Measurements from ENCODE around the gene MNDA. TPM values are rescaled to one million over a fixed set of nuclear protein-coding genes. Genes with fewer than 3 reads are reported as not detected.

MNDA gene
- total and polyA plus RNA-seq, 8 donors: 5.1 to 82.3 (median 6.6) TPM

DNA sequence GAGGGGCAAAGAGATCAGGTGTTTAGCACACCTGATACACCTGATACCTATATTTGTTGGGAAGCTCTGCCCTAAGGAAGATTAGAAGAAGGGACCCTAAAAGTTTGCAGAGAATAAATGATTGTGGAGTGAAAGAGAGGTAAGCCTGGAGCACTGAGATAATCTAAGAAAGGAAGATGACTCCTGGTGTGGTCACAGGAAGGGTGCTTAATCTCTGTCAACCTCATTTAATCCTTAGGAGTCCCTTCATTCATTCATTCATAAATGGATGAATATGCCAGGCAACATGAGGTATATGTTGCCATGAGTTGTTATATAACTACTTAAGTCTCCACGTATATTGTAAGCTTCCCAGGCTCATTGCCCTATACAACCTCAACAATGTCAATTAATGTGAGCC is 16.2 kb upstream of the MNDA start:
- no peak for DNase-seq
- TF ChIP-seq, protein P1, sequence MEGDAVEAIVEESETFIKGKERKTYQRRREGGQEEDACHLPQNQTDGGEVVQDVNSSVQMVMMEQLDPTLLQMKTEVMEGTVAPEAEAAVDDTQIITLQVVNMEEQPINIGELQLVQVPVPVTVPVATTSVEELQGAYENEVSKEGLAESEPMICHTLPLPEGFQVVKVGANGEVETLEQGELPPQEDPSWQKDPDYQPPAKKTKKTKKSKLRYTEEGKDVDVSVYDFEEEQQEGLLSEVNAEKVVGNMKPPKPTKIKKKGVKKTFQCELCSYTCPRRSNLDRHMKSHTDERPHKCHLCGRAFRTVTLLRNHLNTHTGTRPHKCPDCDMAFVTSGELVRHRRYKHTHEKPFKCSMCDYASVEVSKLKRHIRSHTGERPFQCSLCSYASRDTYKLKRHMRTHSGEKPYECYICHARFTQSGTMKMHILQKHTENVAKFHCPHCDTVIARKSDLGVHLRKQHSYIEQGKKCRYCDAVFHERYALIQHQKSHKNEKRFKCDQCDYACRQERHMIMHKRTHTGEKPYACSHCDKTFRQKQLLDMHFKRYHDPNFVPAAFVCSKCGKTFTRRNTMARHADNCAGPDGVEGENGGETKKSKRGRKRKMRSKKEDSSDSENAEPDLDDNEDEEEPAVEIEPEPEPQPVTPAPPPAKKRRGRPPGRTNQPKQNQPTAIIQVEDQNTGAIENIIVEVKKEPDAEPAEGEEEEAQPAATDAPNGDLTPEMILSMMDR (IDR thresholded peaks at IDR 0.05): no peak
- Histone ChIP-seq H3K4me1 (peaks cover 0 to 63% of the 10 kb centered on the region in 2 donors), H3K4me3 (no peak overlapping the region), H3K27ac (no peak overlapping the region), H3K36me3 (no peaks in the 10 kb centered on the region), H3K9me3 (no peaks in the 10 kb centered on the region), H3K27me3 (no peaks in the 10 kb centered on the region)
- intact Hi-C loops (cut with DNase I): no loop called here
- no peak for ATAC-seq

DNA sequence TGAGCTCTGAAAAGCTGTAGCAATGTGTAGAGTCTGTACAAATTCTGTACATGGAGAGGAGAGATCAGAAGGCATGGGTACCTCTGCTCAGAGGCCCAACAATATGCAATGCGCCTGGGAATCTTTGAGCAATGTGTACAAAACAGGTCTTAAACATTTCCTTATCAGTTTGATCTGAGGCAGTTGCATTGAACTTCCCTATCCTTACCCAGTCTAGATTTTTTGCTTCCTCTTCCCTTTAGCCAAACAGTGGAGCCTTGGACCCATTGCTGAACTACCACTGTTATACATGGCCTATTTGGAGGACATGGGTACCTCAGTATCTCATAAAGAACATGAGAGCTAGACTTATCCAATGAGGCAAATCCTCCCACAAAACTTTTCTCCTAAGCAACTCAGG is 12.6 kb upstream of the MNDA start:
- DNase-seq: no peak
- TF ChIP-seq, protein P1 (IDR thresholded peaks at IDR 0.05): no peak
- H3K4me1 ChIP-seq: peaks cover 0 to 37% of the 10 kb centered on the region in 2 donors
- intact Hi-C loops (cut with DNase I): no loop called here
- peak overlapping the region; percentile 37 to 78 for H3K27ac ChIP-seq
- no peak overlapping the region for H3K4me3 ChIP-seq
- no peaks in the 10 kb centered on the region for H3K27me3 ChIP-seq
- H3K9me3 ChIP-seq: no peaks in the 10 kb centered on the region
- ATAC-seq: peak; percentile 46
- H3K36me3 ChIP-seq: no peaks in the 10 kb centered on the region

DNA sequence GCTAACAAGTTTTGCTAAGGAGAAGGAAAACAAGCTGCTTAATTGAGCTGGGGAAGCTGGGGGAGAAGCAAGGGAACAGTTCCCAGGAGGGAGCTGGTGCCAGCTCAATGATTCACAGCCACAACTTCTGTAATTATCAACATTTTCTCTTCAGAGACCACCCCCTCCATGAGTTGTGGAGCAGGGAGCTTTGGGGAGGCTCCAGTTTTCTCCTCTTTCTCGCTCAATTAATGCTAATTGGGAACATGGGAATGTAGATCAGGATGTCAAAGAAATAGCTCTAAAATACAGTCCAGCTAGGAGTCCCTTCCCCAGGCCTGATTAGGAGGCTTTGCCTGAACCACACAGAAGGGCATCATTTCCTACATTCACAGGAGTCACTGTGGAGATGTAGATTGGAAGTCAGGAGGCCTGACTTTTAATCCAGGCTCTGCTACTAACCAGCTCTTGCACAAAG is 12.1 kb upstream of the MNDA start:
- H3K4me1 ChIP-seq: peaks cover 0 to 32% of the 10 kb centered on the region in 2 donors
- no peaks in the 10 kb centered on the region for H3K9me3 ChIP-seq
- intact Hi-C loops (cut with DNase I): no loop called here
- H3K36me3 ChIP-seq: no peaks in the 10 kb centered on the region
- no peaks in the 10 kb centered on the region for H3K27me3 ChIP-seq
- H3K4me3 ChIP-seq: no peak overlapping the region
- TF ChIP-seq, protein P1 (IDR thresholded peaks at IDR 0.05): no peak
- peak; percentile 62 for ATAC-seq
- no peak for DNase-seq
- H3K27ac ChIP-seq: peak overlapping the region; percentile 37 to 78

DNA sequence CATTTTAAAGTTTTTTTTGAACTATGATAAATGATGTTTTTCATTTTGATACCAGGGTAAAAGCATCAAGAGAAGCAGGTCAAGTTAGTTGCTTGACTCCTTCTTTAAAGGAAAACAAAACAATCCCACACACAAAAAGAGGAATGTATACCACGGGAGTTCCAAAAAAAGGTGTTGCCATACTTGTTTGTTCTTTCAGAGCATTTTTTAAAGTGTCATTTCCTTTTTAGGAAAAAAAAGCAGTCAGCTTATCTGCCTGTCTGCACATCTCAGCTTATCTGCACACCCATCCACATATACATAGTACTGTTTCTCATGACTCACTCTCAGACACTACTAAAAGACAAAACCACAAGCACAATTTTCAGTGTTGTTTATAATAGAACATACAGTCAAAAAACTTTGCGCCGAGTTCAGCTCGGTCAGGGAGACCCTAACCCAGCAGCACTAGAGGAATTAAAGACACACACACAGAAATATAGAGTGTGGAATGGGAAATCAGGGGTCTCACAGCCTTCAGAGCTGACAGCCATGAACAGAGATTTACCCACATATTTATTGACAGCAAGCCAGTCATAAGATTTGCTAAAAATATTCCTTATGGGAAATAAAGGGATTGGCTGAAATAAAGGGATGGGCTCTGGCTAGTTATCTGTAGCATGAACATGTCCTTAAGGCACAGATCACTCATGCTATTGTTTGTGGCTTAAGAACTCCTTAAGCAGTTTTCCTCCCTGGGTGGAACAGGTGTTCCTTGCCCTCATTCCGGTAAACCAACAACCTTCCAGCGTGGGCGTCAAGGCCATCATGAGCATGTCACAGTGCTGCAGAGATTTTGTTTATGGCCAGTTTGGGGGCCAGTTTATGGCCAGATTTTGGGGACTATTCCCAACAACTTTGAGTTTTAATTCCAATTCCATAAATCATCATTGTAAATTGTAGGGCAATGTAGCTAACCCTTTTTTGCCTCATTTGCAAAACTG is 11.4 kb upstream of the MNDA start:
- TF ChIP-seq, protein P1 (IDR thresholded peaks at IDR 0.05): no peak
- H3K36me3 ChIP-seq: no peaks in the 10 kb centered on the region
- peak; percentile 65 for ATAC-seq
- H3K9me3 ChIP-seq: no peaks in the 10 kb centered on the region
- no peaks in the 10 kb centered on the region for H3K27me3 ChIP-seq
- H3K27ac ChIP-seq: peak overlapping the region; percentile 37 to 78
- H3K4me1 ChIP-seq: peaks cover 0 to 32% of the 10 kb centered on the region in 2 donors
- intact Hi-C loops (cut with DNase I): no loop called here
- H3K4me3 ChIP-seq: no peak overlapping the region
- no peak for DNase-seq

DNA sequence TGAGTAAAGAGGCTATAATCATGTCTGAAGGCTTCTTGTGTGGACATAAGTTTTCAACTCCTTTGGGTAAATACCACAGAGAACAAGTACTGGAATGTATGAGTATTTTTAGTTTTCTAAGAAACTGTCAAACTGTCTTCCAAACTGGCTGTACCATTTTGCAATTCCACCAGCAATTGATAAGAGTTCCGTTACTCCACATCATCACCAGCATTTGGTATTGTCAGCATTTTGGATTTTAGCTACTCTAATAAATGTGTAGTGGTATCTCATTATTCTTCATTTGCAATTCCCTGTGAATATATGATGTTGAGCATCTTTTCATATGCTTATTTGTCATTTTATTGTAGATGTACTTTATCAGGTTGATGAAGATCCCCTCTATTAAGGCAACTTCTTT is 9.4 kb upstream of the MNDA start:
- H3K27ac ChIP-seq: no peak overlapping the region
- ATAC-seq (no peak), DNase-seq (no peak)
- no peaks in the 10 kb centered on the region for H3K9me3 ChIP-seq
- intact Hi-C loops (cut with DNase I): no loop called here
- no peak overlapping the region for H3K4me3 ChIP-seq
- TF ChIP-seq, protein P1 (IDR thresholded peaks at IDR 0.05): no peak
- H3K27me3 ChIP-seq: no peaks in the 10 kb centered on the region
- no peaks in the 10 kb centered on the region for H3K36me3 ChIP-seq
- H3K4me1 ChIP-seq: peaks cover 0 to 32% of the 10 kb centered on the region in 2 donors

Data from left lung (tissue), 10 donors.